Gastrocnemius medialis (tissue), 4 donors: ENCODE measurements around the gene KCNA10. TPM values are rescaled to one million over a fixed set of nuclear protein-coding genes. Genes with fewer than 3 reads are reported as not detected.

Experiments
- ATAC-seq, 2 donors: fragments of 150-250 bp; one replicate each; pipeline ENCODE4 v1.9.1; 2016
- DNase-seq, 2 donors: peaks; one replicate each; pipeline ENCODE4 v3.0.0-alpha.2; 2019
- H3K27ac ChIP-seq, 4 donors: fragments of 200-600 bp; sonication (generic); 1 replicate in 1 of 4; 2 replicates in 3 of 4; pipeline ENCODE4 v1.5.1; 2016 to 2018; ENCODE audit warnings: mild to moderate bottlenecking in 2 of 4, moderate library complexity in 1 of 4
- H3K27me3 ChIP-seq, 3 donors: fragments of 200-600 bp; sonication (generic) in 2 of 3; 1 replicate in 1 of 3; 2 replicates in 2 of 3; pipeline versions ENCODE4 v1.5.1 to v1.6.0; 2016 to 2019; ENCODE audit warnings: mild to moderate bottlenecking in 1 of 3, moderate library complexity in 1 of 3
- H3K36me3 ChIP-seq, 2 donors: fragments of 200-600 bp; sonication (generic) in 1 of 2; one replicate each; pipeline ENCODE4 v1.5.1; 2017 to 2018
- H3K4me1 ChIP-seq, 2 donors: fragments of 200-600 bp; sonication (generic) in 1 of 2; one replicate each; pipeline ENCODE4 v1.5.1; 2016 to 2017; ENCODE audit warnings: mild to moderate bottlenecking in 2 of 2
- H3K4me3 ChIP-seq, 4 donors: fragments of 200-600 bp; sonication (generic) in 3 of 4; 1 replicate in 1 of 4; 2 replicates in 3 of 4; pipeline ENCODE4 v1.5.1; 2016 to 2019; ENCODE audit warnings: mild to moderate bottlenecking in 2 of 4
- H3K9me3 ChIP-seq, 3 donors: fragments of 200-600 bp; sonication (generic) in 2 of 3; 1 replicate in 1 of 3; 2 replicates in 2 of 3; pipeline ENCODE4 v1.5.1; 2016 to 2019
- POLR2A ChIP-seq, 2 donors: fragments of 450-650 bp; IDR thresholded peaks; one replicate each; pipeline ENCODE4 v1.6.1; 2017; ENCODE audit warnings: antibody characterized with exemption in 2 of 2, mild to moderate bottlenecking in 2 of 2, moderate library complexity in 2 of 2
- in situ Hi-C, 4 donors: fragments of 200-750 bp; cut with MboI; loops; one replicate each; pipeline versions ENCODE4 v1.15.0 to v1.8.0; 2017; ENCODE audit warnings: low sequenced_read_pairs in 4 of 4
- intact Hi-C: fragments of 100-400 bp; cut with DNase I; formaldehyde crosslinking; loops from one replicate; pipeline ENCODE4 v1.15.1; 2023; ENCODE audit warnings: low total_unique reads
- total RNA-seq, 4 donors: library from RNA; depleted of rRNA; stranded (reverse); fragments of >200 nt; gene quantifications; one replicate each; pipeline versions ENCODE4 v1.1.0 to v1.2.3, GENCODE V29; 2016
- TF ChIP-seq, protein P1 (sequence below), 5 experiments: fragments of 450-650 bp in 3 of 5; fragments of 200-600 bp in 2 of 5; sonication (generic) in 2 of 5; IDR thresholded peaks in 4 of 5; conservative IDR thresholded peaks in 1 of 5; 1 replicate in 4 of 5; 2 replicates in 1 of 5; pipeline ENCODE4 v1.5.1; 2016 to 2019; ENCODE audit warnings: antibody characterized with exemption in 5 of 5, mild to moderate bottlenecking in 3 of 5, moderate library complexity in 3 of 5

The KCNA10 gene
- total RNA-seq, 4 donors from 2014 or later, result not detected

DNA sequence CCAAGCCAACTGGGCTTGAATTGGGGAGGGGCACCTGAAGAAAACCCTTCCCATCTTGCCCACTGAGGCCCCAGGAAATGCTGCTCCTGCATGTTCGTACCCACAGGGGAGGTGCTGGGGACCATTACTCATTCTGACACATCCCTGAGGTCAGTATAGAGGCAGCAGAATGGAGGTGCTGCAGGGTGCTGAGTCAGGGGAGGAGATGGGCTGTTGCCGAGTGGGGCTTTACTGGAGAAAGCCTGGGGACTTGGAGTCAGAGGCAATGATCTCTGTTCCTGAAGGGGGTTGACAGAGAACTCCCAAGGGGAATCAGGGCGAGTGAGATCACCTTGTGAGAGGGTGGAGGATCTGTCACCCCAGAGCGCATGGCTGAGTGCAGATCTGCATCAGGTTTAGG is 40.2 kb upstream of the KCNA10 start:
- intact Hi-C loops, result no loop called here
- in situ Hi-C loops, result loop anchor here in 2 of 4 donors (5.0 to 10.0 kb wide), 2 partner anchors 53 to 56 kb away; no protein-coding TSS in a partner anchor
- H3K4me3 ChIP-seq, result no peak overlapping the region
- H3K27ac ChIP-seq, result no peak overlapping the region
- H3K4me1 ChIP-seq, result no peaks in the 10 kb centered on the region
- H3K27me3 ChIP-seq, result peaks cover 5 to 8% (median 6%) of the 10 kb centered on the region in 3 donors
- no peak for DNase-seq
- no peaks in the 10 kb centered on the region for H3K9me3 ChIP-seq
- no peak for ATAC-seq
- TF ChIP-seq, protein P1, sequence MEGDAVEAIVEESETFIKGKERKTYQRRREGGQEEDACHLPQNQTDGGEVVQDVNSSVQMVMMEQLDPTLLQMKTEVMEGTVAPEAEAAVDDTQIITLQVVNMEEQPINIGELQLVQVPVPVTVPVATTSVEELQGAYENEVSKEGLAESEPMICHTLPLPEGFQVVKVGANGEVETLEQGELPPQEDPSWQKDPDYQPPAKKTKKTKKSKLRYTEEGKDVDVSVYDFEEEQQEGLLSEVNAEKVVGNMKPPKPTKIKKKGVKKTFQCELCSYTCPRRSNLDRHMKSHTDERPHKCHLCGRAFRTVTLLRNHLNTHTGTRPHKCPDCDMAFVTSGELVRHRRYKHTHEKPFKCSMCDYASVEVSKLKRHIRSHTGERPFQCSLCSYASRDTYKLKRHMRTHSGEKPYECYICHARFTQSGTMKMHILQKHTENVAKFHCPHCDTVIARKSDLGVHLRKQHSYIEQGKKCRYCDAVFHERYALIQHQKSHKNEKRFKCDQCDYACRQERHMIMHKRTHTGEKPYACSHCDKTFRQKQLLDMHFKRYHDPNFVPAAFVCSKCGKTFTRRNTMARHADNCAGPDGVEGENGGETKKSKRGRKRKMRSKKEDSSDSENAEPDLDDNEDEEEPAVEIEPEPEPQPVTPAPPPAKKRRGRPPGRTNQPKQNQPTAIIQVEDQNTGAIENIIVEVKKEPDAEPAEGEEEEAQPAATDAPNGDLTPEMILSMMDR (IDR thresholded peaks at IDR 0.05 in 4 of 5, conservative IDR thresholded peaks at IDR 0.05 in 1 of 5), result no peak
- no peak for TF ChIP-seq POLR2A (IDR thresholded peaks at IDR 0.05)
- H3K36me3 ChIP-seq, result no peaks in the 10 kb centered on the region

DNA sequence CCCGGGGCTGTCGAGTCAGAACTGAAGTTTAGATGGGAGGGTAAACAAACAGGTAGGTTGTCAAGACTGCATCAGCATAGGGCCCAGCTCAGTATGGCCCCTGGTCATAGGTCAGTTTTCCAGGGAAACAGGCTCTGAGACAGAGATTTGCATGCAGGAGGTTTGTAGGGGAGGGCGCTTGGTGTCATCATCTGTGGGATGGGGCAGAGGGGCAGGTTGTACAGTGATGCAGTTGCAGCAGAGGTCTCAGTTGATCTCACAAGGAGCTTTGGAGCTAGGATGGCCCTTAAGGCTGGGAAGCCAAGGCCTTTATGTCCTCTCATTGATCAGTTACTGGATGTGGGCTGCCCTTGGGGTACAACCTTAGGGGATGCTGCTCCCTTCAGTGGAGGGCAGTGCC is 38.5 kb upstream of the KCNA10 start:
- Histone ChIP-seq H3K27ac (no peak overlapping the region), H3K4me3 (no peak overlapping the region), H3K27me3 (peaks cover 5 to 10% (median 6%) of the 10 kb centered on the region in 3 donors), H3K36me3 (no peaks in the 10 kb centered on the region), H3K9me3 (no peaks in the 10 kb centered on the region), H3K4me1 (no peaks in the 10 kb centered on the region)
- in situ Hi-C loops, result loop anchor here in 2 of 4 donors (5.0 to 10.0 kb wide), 2 partner anchors 55 to 57 kb away; no protein-coding TSS in a partner anchor
- intact Hi-C loops, result no loop called here
- ATAC-seq (no peak), DNase-seq (no peak)
- TF ChIP-seq, protein P1 (IDR thresholded peaks at IDR 0.05 in 4 of 5, conservative IDR thresholded peaks at IDR 0.05 in 1 of 5), result no peak
- no peak for TF ChIP-seq POLR2A (IDR thresholded peaks at IDR 0.05)

DNA sequence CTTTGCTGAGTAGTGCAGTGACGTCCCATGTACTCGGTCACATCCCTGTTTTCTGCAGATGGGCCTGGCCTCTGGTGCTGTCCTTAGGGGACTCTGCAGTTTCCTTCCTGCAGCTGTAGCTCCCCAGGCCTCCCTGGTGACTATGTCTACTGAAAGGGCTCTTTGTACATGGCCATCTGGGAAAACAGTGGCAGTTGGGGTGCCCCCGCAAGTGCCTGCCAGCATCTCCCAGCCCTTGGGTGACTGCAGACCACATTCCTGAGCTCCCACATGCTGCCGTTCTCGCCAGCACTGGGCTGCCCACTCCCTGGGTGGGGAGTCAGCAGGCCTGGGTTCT is 37.5 kb upstream of the KCNA10 start:
- peak; percentile 21 to 67 for ATAC-seq
- H3K4me1 ChIP-seq, result no peaks in the 10 kb centered on the region
- no peaks in the 10 kb centered on the region for H3K36me3 ChIP-seq
- in situ Hi-C loops, result loop anchor here in 2 of 4 donors (5.0 to 10.0 kb wide), 2 partner anchors 56 to 58 kb away; no protein-coding TSS in a partner anchor
- no peak overlapping the region for H3K27ac ChIP-seq
- DNase-seq, result no peak
- H3K27me3 ChIP-seq, result peaks cover 5 to 10% (median 10%) of the 10 kb centered on the region in 3 donors
- no peak overlapping the region for H3K4me3 ChIP-seq
- no peaks in the 10 kb centered on the region for H3K9me3 ChIP-seq
- intact Hi-C loops, result no loop called here
- TF ChIP-seq POLR2A (IDR thresholded peaks at IDR 0.05), result no peak
- TF ChIP-seq, protein P1 (IDR thresholded peaks at IDR 0.05 in 4 of 5, conservative IDR thresholded peaks at IDR 0.05 in 1 of 5), result no peak

DNA sequence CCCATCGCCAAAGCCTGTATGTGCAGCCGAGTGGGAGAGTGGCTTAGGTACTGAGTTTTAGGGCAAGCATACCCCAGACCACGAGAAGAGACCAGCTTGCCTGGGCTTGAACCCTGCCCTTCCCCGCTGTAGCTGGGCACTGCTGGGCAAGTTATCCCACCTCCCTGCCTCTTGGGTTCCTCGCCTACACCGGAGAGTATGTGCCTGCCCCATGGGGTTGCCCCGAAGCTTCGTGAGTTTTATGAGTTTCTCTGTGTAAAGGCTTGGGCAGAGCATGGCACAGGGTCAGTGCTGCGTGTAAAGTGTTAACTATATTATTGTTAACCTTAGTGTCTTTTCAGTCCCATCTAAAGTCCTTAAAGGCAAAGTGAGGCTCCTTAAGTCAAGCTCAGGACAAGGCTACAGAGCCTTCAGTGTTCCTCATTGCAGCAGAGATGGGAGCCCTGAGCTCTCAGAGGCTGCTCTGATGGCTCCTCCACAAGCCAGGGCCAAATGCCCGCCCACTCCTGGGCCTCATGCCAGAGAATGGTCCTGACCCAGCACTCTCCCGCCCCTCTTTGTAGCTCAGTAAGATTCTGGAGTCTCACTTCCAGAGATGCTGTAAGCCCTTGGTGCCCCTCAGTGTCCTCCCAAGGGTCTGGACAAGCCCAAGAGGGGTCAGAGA is 37.0 kb upstream of the KCNA10 start:
- Histone ChIP-seq H3K9me3 (no peaks in the 10 kb centered on the region), H3K27ac (peak overlapping the region in 2 of 4 donors; percentile 13 to 23), H3K4me1 (no peaks in the 10 kb centered on the region), H3K4me3 (peak overlapping the region; percentile 39 to 56 (median 48)), H3K27me3 (peaks cover 5 to 13% (median 10%) of the 10 kb centered on the region in 3 donors), H3K36me3 (no peaks in the 10 kb centered on the region)
- DNase-seq (peak; percentile 8 to 25), ATAC-seq (peak; percentile 22 to 30)
- intact Hi-C loops (loop anchor here (1.0 kb wide), 1 partner anchor 59 kb away; no protein-coding TSS in a partner anchor), in situ Hi-C loops (loop anchor here in 2 of 4 donors (5.0 to 10.0 kb wide), 2 partner anchors 56 to 59 kb away; no protein-coding TSS in a partner anchor)
- TF ChIP-seq POLR2A (IDR thresholded peaks at IDR 0.05), result no peak
- TF ChIP-seq, protein P1 (IDR thresholded peaks at IDR 0.05 in 4 of 5, conservative IDR thresholded peaks at IDR 0.05 in 1 of 5), result no peak
